HG03457 (cell line): Measurements from ENCODE around the gene FAM149A.

Experiments used
- ATAC-seq: cut with Tn5 transposase; IDR thresholded peaks from one replicate; pipeline ENCODE4 v1.9.1; 2021; ENCODE audit warnings: moderate number of reproducible peaks; ENCODE audit not compliant: unreplicated experiment

Gene FAM149A

GRCh38 chr4:186104890-186105646, 564 bp downstream of the FAM149A start:
- ATAC-seq, result no peak

- no peak for ATAC-seq
Observed at GRCh38 chr4:186105647-186106321, 1.3 kb downstream of the FAM149A start.

DNA sequence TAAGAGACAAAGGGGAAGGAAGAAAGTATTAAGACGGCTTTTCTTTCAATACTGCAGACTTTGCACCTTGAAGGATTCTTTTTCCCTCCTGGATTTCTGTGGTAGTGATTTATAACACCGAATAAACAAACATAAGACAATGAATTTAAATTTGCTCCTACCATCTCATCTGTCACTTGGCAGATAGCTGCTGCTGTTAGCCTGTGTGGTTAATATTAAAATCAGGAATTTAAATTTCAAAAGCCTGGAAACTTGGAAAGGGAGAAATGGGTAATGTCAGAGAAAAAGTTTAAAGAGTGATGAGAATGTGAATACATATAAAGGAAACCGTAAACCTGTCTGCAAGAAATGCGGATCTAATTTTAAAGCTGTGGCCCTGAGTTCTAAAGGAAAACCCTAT, 3.4 kb downstream of the FAM149A start:
- ATAC-seq, result no peak

DNA sequence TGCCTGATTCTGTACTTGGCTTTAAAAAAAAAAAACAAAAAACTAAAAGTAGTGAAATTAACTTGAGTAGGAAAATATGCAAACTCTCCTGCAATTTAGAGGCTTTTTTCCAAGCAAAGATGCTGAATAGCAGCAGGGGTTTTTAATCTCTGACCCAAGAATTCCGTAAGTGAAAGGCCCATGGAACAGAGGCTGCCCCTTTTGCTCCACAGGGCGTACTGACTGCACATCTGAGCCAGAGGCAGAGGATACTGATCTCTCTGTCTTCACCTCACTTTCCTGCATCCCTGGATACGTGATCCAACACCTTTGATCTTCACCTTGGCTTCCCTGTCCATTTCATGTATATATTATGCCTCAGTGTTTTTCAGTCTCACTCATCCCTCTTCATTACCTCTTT, 3.9 kb downstream of the FAM149A start:
- no peak for ATAC-seq

- ATAC-seq, result no peak
Observed at GRCh38 chr4:186109245-186109644, 4.7 kb downstream of the FAM149A start.

GRCh38 chr4:186116697-186117096, 12.2 kb downstream of the FAM149A start:
- no peak for ATAC-seq

GRCh38 chr4:186118582-186118981, 14.1 kb downstream of the FAM149A start:
- no peak for ATAC-seq

DNA sequence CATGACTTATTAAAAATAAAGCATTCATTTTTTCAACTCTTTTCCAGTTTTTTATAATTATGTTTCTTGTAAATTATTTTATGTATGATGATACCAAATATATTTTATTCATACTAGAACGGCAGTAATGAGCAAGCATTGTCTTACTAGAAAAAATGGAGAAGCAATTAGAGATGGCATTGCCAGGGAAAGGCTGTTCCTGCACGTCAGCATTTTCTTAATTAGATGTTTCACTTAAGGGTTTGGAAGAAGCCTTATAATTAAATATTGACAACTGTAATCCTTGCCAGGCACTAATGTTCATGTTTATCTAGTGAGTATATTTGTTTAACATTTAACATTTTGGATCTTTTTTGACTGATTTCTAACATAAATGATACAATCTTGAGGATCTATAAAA, 16.6 kb downstream of the FAM149A start:
- ATAC-seq, result no peak

DNA sequence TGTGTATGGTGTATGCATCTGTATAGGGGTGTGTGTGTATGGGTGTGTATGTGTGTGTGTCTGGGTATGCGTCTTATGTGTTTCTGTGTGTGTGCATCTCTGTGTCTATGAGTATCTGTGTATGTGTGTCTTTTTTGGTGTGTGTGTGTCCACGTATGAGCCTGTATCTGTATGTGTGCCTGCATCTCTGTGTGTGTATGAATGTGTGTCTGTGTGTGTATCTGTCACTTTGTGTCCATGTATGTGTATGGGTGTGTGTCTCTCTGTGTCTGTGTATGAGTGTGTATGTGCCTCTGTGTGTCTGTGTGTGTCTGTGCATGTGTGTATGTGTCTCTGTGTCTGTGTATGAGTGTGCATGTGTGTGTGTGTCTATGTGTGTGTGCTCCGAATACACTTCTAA, 24.3 kb downstream of the FAM149A start:
- no peak for ATAC-seq

DNA sequence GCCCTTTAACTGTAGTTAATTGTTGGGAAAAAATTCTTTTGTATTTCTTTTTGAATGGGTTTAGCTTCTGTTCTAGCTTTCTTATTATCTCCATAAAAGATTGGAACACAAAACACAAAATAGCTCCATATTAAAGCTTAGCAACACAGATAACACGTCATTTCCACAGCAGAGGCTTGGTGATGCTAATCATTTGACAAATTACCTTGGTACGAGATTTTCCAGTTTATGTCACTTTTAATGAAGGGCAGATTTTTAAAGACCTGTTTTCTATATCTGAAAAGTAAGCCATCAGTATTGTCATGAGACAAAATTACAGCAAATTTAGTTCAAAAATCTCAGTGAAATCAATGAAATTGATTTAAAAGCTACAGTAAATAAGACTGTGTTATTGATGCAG, 27.4 kb downstream of the FAM149A start:
- no peak for ATAC-seq

GRCh38 chr4:186132577-186133242, 28.2 kb downstream of the FAM149A start:
- ATAC-seq, result no peak

DNA sequence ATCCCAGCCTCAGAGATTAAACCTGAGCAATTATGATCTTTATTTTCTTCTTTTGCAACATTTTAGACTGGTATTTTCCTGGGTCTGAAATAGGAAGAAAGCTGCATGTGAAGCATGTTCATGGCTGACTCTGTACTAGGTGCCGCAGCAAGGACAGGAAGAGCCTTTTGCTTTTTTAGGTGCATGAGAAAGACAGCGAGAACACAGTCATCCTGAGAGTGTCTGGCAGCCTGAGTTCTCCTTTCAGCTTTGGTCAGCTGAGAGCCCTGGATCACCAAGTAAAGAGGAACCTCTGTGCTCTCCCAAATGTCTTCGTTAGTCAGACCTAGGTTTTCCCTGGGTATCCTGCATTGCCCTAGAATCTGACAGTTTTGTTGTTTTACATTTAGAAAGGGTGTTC, 29.8 kb downstream of the FAM149A start:
- peak; percentile 99 for ATAC-seq

DNA sequence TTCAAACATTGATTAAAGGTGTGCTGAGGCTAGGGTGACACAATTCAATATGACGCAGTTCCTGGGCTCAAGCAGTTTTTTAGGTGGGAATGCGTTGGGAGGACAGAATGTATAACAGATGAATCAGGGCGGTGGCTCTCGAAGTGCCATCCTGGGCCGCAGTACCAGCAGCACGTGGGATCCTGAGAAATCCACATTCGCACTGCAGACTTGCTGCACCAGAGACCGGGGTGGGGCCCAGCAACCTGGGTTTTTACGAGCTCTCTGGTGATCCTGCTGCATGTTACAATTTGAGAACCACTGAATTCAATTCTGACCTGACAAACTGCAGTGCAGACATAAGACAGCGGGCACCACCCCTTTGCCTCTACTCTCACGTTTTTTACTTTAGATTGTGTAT, 30.4 kb downstream of the FAM149A start:
- ATAC-seq, result no peak

DNA sequence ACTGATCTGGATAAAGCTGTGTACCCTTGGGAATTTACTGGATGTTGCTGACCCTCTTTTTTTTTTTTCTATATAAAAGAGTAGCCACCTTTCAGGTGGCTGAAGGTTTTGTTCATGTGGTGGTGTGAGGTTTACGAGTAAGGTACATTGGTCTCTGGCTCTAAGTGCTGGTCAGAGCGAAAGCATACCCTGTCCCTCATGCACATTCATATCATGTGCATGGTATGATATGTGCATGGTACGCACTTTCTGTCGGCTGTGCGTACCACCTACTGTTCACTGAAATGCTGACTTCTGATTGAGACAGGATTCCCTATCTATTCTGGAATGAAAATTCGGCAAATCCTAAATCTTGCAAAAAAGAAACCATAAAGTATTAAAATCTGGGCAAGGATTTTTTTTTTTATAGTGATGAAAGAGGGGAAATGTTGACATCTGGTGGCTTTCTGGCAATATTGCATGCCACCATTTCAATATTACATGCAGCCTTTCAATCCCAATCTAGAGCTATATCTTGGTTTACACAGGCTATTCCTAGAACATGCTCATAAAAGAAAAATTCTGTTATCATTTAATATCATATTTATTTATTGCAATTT, 32.8 kb downstream of the FAM149A start:
- ATAC-seq, result no peak

DNA sequence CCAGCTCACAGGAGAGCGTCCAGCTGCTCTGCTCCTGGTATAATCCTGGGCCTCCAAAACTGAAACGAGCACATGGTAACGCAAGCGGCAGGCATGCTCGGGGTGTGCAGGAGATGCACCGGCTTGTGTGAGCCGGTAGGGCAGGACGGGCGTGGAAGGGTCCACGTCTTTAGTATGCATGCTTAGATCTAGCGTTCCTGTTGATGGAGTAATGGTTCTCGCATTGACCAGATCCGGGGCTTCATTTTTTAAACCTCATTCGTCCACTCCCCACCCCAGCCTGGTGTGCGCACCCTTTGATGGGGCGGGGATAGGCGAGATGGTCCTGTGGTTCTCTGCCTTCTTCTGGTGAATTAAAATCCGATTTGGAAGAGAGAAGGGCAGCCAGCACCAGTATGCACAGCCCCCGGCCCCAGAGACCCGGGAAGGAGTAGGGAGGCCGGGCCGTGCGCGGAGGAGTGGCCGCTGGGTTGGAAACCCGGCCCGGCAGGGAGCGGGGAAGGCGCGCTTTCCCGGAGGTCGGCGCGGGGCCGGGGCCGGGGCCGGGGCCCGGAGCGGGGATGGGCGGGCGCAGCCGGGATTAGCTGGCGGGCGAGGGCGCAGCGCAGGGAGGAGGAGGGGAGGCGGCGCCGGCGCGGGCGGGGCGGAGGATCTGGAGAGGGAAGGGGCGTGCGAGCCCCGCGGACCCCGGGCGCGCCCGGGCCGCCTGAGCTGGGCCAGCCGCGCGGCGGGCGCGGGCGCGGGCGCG, 39.9 kb downstream of the FAM149A start:
- no peak for ATAC-seq

DNA sequence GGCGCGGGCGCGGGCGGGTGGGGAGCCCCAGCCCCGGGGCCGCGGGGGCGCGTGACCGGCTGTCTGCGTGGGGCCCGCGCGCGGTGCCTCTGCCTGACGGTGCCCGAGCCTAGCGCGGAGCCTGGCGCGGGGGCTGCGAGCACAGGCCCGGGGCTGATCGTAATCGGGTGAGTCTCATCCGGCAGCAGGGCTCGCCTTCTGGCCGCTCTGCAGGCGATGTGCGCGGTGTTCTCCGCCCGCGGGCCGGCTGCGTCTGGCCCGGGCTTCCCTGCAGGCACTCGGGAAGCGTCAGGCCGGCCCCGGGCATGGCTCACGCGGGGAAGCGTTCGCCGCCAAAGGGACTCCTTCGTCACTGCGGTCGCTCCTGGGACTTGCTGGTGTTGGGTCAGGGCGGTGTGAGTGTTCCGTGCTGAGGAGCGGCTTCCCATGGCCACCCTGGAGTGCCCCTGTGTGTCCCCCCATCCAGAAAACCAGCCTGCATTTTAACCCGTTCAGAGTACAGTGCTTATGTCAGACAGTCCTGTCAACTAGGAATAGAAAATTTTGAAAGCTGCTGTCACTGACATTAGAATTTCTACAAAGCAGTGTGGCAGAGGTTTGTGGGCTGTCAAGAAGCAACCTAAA, 40.6 kb downstream of the FAM149A start:
- ATAC-seq, result no peak

DNA sequence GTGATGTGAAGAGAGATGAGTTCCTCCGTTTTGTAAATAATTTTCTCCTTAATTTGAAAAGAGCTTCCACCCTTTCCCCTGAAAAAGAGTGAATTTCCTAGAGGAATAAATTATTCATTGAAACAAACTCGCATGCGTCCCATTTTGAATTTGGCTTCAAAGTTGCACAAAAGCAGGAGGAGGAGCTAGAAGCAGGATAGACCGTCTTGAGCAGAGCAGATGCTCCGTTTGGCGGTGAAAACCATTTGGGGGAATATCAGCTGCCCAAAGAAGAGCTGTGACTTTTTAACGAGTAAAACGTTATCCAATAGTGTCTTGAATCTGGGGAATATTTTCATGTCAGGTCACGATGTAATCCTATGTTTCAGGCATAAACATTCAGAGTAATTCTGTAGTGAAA, 42.0 kb downstream of the FAM149A start:
- no peak for ATAC-seq

DNA sequence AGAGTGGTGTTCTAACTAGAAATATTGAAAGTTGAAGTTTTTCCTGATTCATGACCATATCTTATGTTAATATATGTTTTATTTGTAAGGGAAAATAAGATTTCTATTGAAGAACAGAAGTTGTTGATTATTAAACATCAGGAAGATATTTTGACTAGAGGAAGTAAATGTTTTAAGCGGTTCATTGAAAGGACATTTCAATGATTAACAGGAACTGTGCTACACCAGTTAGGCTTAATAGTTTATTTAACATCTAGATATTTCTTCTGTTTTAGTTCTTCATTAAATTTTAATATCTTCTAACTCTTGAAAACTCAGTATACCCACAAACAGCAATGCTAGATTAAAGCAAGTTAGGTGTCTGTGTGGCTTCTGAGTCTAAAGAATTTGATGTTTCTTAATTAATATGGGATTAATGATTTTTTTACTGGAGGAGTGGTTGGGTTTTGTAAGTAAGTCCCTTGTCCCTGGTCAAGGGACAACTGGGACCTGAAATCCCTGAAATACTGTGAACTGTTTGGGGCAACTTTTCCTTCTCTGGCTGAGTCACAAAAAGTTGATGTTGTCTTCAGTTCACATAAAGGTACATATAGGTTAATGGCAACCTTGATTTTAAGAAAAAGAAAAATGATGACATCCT, 44.0 kb downstream of the FAM149A start:
- no peak for ATAC-seq

DNA sequence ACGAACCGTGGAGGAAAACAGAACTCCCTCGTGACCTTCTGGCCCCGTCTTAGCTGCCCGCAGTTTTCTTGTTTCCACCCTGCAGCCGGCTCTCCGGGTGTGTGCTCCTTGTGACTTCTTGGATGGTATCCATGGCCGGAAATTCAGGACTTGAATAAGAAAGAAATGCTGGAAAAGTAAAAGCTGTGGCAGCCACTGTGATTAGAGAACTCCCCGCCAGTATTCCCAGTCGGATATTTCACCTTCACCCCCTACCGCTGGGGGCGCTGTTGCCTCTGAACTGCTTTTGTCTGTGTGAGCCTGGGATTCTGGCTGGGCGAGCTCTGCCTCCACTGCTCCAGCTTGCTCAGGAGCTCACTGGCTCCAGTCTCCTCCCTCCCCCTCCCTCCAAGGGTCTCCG, 45.4 kb downstream of the FAM149A start:
- ATAC-seq, result no peak

- no peak for ATAC-seq
Observed at GRCh38 chr4:186150926-186151325, 46.4 kb downstream of the FAM149A start.
